Left ventricle myocardium inferior (tissue), 1 donor: ENCODE measurements around the gene RPAIN. TPM values are rescaled to one million over a fixed set of nuclear protein-coding genes. Genes with fewer than 3 reads are reported as not detected.

Experiments
- DNase-seq: peaks from one replicate; pipeline ENCODE4 v3.0.0-alpha.2; 2020
- H3K27ac ChIP-seq: fragments of 200-600 bp; replicated peaks from 2 replicates; pipeline ENCODE4 v1.8.0; 2021
- H3K27me3 ChIP-seq: fragments of 200-600 bp; 2 replicates; pipeline ENCODE4 v1.8.0; 2021; ENCODE audit warnings: low read depth
- H3K36me3 ChIP-seq: fragments of 200-600 bp; 2 replicates; pipeline ENCODE4 v1.8.0; 2021
- H3K4me1 ChIP-seq: fragments of 200-600 bp; 2 replicates; pipeline ENCODE4 v1.8.0; 2021
- H3K4me3 ChIP-seq: fragments of 200-600 bp; 2 replicates; pipeline ENCODE4 v1.8.0; 2021; ENCODE audit warnings: mild to moderate bottlenecking, moderate library complexity
- H3K9me3 ChIP-seq: fragments of 200-600 bp; replicated peaks from 2 replicates; pipeline ENCODE4 v1.8.0; 2021
- intact Hi-C: fragments of 100-400 bp; cut with micrococcal nuclease; formaldehyde crosslinking; loops from one replicate; pipeline ENCODE4 v1.11.0; 2022
- total RNA-seq: library from RNA; stranded (reverse); fragmentation: NEBNext Ultra II Directional; extraction: Animal tissue kit (Norgen Biotek cat#: 25700); gene quantifications from one replicate; pipeline ENCODE4 v1.2.1, GENCODE V29; 2021
- TF ChIP-seq, protein P1 (sequence below): fragments of 200-600 bp; IDR thresholded peaks from 2 replicates; pipeline ENCODE4 v1.8.0; 2021; ENCODE audit warnings: antibody characterized with exemption, mild to moderate bottlenecking, borderline replicate concordance
- donor health status: DM: no; HTN: yes; CAD: no; lungs with severe emphysema.

Gene RPAIN
- total RNA-seq, 1 donor from 2014 or later: 28.4 TPM

- no peaks in the 10 kb centered on the region for H3K27me3 ChIP-seq
- no peaks in the 10 kb centered on the region for H3K4me1 ChIP-seq
- TF ChIP-seq, protein P1, sequence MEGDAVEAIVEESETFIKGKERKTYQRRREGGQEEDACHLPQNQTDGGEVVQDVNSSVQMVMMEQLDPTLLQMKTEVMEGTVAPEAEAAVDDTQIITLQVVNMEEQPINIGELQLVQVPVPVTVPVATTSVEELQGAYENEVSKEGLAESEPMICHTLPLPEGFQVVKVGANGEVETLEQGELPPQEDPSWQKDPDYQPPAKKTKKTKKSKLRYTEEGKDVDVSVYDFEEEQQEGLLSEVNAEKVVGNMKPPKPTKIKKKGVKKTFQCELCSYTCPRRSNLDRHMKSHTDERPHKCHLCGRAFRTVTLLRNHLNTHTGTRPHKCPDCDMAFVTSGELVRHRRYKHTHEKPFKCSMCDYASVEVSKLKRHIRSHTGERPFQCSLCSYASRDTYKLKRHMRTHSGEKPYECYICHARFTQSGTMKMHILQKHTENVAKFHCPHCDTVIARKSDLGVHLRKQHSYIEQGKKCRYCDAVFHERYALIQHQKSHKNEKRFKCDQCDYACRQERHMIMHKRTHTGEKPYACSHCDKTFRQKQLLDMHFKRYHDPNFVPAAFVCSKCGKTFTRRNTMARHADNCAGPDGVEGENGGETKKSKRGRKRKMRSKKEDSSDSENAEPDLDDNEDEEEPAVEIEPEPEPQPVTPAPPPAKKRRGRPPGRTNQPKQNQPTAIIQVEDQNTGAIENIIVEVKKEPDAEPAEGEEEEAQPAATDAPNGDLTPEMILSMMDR: no peak
- intact Hi-C loops: no loop called here
- no peaks in the 10 kb centered on the region for H3K9me3 ChIP-seq
- peaks cover 100% of the 10 kb centered on the region for H3K36me3 ChIP-seq
- no peak for DNase-seq
- H3K4me3 ChIP-seq: no peak overlapping the region
- no peak overlapping the region for H3K27ac ChIP-seq
These were observed 39.4 kb upstream of the RPAIN start for GRCh38 chr17:5380491-5381135.

DNA sequence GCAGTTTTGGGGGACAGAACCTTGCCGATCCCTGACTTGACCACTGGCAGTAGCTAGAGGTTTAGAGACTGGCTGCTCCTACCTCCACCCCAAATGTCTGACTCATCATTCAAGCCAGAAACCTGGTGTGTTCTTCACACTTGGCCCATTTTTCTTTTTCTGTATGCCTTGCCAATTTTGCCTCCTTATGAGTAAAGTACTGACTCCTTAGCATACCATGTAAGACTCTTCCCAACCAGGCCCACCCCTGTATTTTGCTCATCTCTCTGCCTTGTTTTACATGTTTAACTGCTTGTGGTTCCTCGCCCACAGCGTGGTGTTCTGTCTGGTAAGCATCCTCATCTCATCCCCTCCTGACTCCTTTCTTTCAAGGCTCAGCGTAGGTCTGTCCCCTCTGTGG, 38.4 kb upstream of the RPAIN start:
- TF ChIP-seq, protein P1: no peak
- no peak overlapping the region for H3K4me3 ChIP-seq
- no peaks in the 10 kb centered on the region for H3K27me3 ChIP-seq
- H3K9me3 ChIP-seq: no peaks in the 10 kb centered on the region
- no peak for DNase-seq
- no peak overlapping the region for H3K27ac ChIP-seq
- peaks cover 100% of the 10 kb centered on the region for H3K36me3 ChIP-seq
- intact Hi-C loops: no loop called here
- H3K4me1 ChIP-seq: no peaks in the 10 kb centered on the region

- DNase-seq: no peak
- Histone ChIP-seq H3K4me3 (no peak overlapping the region), H3K27ac (peak overlapping the region; percentile 6), H3K27me3 (no peaks in the 10 kb centered on the region), H3K36me3 (peaks cover 96% of the 10 kb centered on the region), H3K9me3 (no peaks in the 10 kb centered on the region), H3K4me1 (no peaks in the 10 kb centered on the region)
- TF ChIP-seq, protein P1: no peak
- intact Hi-C loops: no loop called here
These were observed 28.3 kb upstream of the RPAIN start for GRCh38 chr17:5391678-5392077.

GRCh38 chr17:5396612-5397011, 23.4 kb upstream of the RPAIN start:
- H3K4me1 ChIP-seq: no peaks in the 10 kb centered on the region
- no peak overlapping the region for H3K27ac ChIP-seq
- DNase-seq: no peak
- H3K9me3 ChIP-seq: no peaks in the 10 kb centered on the region
- intact Hi-C loops: no loop called here
- no peak overlapping the region for H3K4me3 ChIP-seq
- TF ChIP-seq, protein P1: no peak
- no peaks in the 10 kb centered on the region for H3K27me3 ChIP-seq
- peaks cover 98% of the 10 kb centered on the region for H3K36me3 ChIP-seq

- intact Hi-C loops: no loop called here
These were observed 20.2 kb upstream of the RPAIN start for GRCh38 chr17:5399767-5400166.

More at GRCh38 chr17:5399767-5400166, 20.2 kb upstream of the RPAIN start:
- H3K4me3 ChIP-seq: no peak overlapping the region
- TF ChIP-seq, protein P1: no peak
- no peaks in the 10 kb centered on the region for H3K4me1 ChIP-seq
- H3K27ac ChIP-seq: no peak overlapping the region
- no peaks in the 10 kb centered on the region for H3K27me3 ChIP-seq
- peaks cover 99% of the 10 kb centered on the region for H3K36me3 ChIP-seq
- no peaks in the 10 kb centered on the region for H3K9me3 ChIP-seq
- no peak for DNase-seq
